ENCODE measurements around the gene ZNF227.

GRCh38 chr19:44260695-44261446 lies 48.5 kb downstream of the ZNF227 start:
- TF ChIP-seq CTCF (IDR thresholded peaks at IDR 0.05; ENCODE audit: insufficient read depth, low read length) (no peak), POLR2AphosphoS5 (IDR thresholded peaks at IDR 0.05; ENCODE audit: low read depth) (no peak), REST (IDR thresholded peaks at IDR 0.05; ENCODE audit: insufficient replicate concordance, low read depth) (no peak)
